IMR-90 (cell line): ENCODE data around the gene BAIAP2. TPM values are rescaled to one million over a fixed set of nuclear protein-coding genes. Genes with fewer than 3 reads are reported as not detected.

Experiments used
- ATAC-seq: fragments of 200-7000 bp; cut with Tn5 transposase; 2 replicates; pipeline ENCODE4 v1.9.1; 2020; ENCODE audit warnings: low read depth, mild to moderate bottlenecking, moderate library complexity
- BruUV-seq: library from RNA; stranded (reverse); fragments of 400-500 nt; replicated peaks from 2 replicates; lab custom pipeline; 2021; lab: Mats Ljungman, UMichigan
- CTCF ChIA-PET: fragments of 300-600 bp; formaldehyde crosslinking; extraction: SDS; loops from one replicate; lab custom pipeline; 2021; ENCODE audit warnings: antibody characterized with exemption; lab: Yijun Ruan, JAX
- POLR2A ChIA-PET: fragments of 300-600 bp; sonication (Branson Sonifier 250); formaldehyde crosslinking; loops from one replicate; lab custom pipeline; 2022; ENCODE audit warnings: antibody characterized with exemption; ENCODE audit not compliant: unreplicated experiment; lab: Charles Lee
- DNase-seq: peaks from one replicate; pipeline ENCODE4 v3.0.0; 2013
- H2AFZ ChIP-seq: replicated peaks from 2 replicates; pipeline ENCODE3; 2013; ENCODE audit warnings: low read length, mild to moderate bottlenecking; ENCODE audit not compliant: poor library complexity
- H2AK5ac ChIP-seq: 2 replicates; pipeline ENCODE4 v1.6.1; 2013; ENCODE audit warnings: low read depth, low read length, inconsistent platforms
- H2AK9ac ChIP-seq: replicated peaks from 2 replicates; pipeline ENCODE3; 2013; ENCODE audit warnings: mild to moderate bottlenecking, low read depth, low read length, moderate library complexity; ENCODE audit not compliant: poor library complexity
- H2BK120ac ChIP-seq: 2 replicates; pipeline ENCODE4 v1.6.1; 2013; ENCODE audit warnings: low read depth, low read length, inconsistent platforms
- H2BK15ac ChIP-seq: 3 replicates; pipeline ENCODE4 v1.6.1; 2013; ENCODE audit warnings: low read depth, low read length, inconsistent platforms
- H2BK20ac ChIP-seq: 2 replicates; pipeline ENCODE4 v1.6.1; 2013; ENCODE audit warnings: low read depth, mild to moderate bottlenecking, inconsistent platforms, low read length, moderate library complexity
- H2BK5ac ChIP-seq: 2 replicates; pipeline ENCODE4 v1.6.1; 2013; ENCODE audit warnings: mild to moderate bottlenecking, low read depth, low read length, inconsistent platforms; ENCODE audit not compliant: poor library complexity, severe bottlenecking
- H3K14ac ChIP-seq: replicated peaks from 2 replicates; pipeline ENCODE4 v1.6.1; 2013; ENCODE audit warnings: low read depth, low read length, inconsistent platforms
- H3K18ac ChIP-seq: 2 replicates; pipeline ENCODE4 v1.6.1; 2013; ENCODE audit warnings: low read depth, low read length, control low read depth
- H3K23ac ChIP-seq: 2 replicates; pipeline ENCODE4 v1.6.1; 2013; ENCODE audit warnings: low read depth, low read length, inconsistent platforms
- H3K27ac ChIP-seq: 2 replicates; pipeline ENCODE4 v1.5.1; 2013; ENCODE audit warnings: mild to moderate bottlenecking, control low read depth, low read length; ENCODE audit not compliant: insufficient read depth
- H3K27me3 ChIP-seq: 2 replicates; pipeline ENCODE4 v1.6.1; 2013; ENCODE audit warnings: low read length; ENCODE audit not compliant: control insufficient read depth, insufficient read depth
- H3K36me3 ChIP-seq: 2 replicates; pipeline ENCODE4 v1.6.1; 2013; ENCODE audit warnings: low read length, mixed read lengths; ENCODE audit not compliant: control insufficient read depth, insufficient read depth
- H3K4ac ChIP-seq: 2 replicates; pipeline ENCODE4 v1.6.1; 2013; ENCODE audit warnings: low read depth, low read length, inconsistent platforms
- H3K4me1 ChIP-seq: 2 replicates; pipeline ENCODE4 v1.6.1; 2013; ENCODE audit warnings: low read length, mixed read lengths; ENCODE audit not compliant: control insufficient read depth, insufficient read depth
- H3K4me2 ChIP-seq: 2 replicates; pipeline ENCODE4 v1.6.1; 2013; ENCODE audit warnings: low read depth, mild to moderate bottlenecking, control low read depth, low read length, moderate library complexity
- H3K4me3 ChIP-seq: 2 replicates; pipeline ENCODE4 v1.5.1; 2013; ENCODE audit warnings: low read depth, mild to moderate bottlenecking, control low read depth, low read length, moderate library complexity; ENCODE audit not compliant: insufficient read depth
- H3K56ac ChIP-seq: 2 replicates; pipeline ENCODE4 v1.6.1; 2013; ENCODE audit warnings: low read length, inconsistent platforms; ENCODE audit not compliant: insufficient read depth; ENCODE audit errors: extremely low read depth
- H3K79me1 ChIP-seq, 2 experiments: 2 replicates each; pipeline ENCODE4 v1.6.1; 2013; ENCODE audit warnings: low read length in 2 of 2, inconsistent platforms in 1 of 2, low read depth in 1 of 2
- H3K9ac ChIP-seq: 2 replicates; pipeline ENCODE4 v1.6.1; 2013; ENCODE audit warnings: low read depth, low read length, control low read depth
- H3K9me1 ChIP-seq: 2 replicates; pipeline ENCODE4 v1.6.1; 2013; ENCODE audit warnings: low read length, inconsistent platforms; ENCODE audit not compliant: insufficient read depth
- H3K9me3 ChIP-seq: 2 replicates; pipeline ENCODE4 v1.6.1; 2013; ENCODE audit warnings: low read length; ENCODE audit not compliant: control insufficient read depth, insufficient read depth
- H4K20me1 ChIP-seq: 2 replicates; pipeline ENCODE4 v1.6.1; 2013; ENCODE audit warnings: low read length, inconsistent platforms; ENCODE audit not compliant: insufficient read depth
- H4K5ac ChIP-seq: 2 replicates; pipeline ENCODE4 v1.6.1; 2013; ENCODE audit warnings: mild to moderate bottlenecking, low read depth, low read length, control low read depth
- H4K8ac ChIP-seq, 2 experiments: 2 replicates each; pipeline ENCODE4 v1.6.1; 2013; ENCODE audit warnings: low read depth in 2 of 2, low read length in 2 of 2, control low read depth in 1 of 2, inconsistent platforms in 1 of 2
- H4K91ac ChIP-seq: 2 replicates; pipeline ENCODE4 v1.6.1; 2013; ENCODE audit warnings: low read depth, low read length, inconsistent platforms; ENCODE audit not compliant: insufficient read depth
- CEBPB ChIP-seq: IDR thresholded peaks from 2 replicates; pipeline ENCODE4 v1.6.1; 2012; ENCODE audit warnings: low read depth, low read length, improper control_type of control experiment
- MAFK ChIP-seq: IDR thresholded peaks from 2 replicates; pipeline ENCODE4 v1.6.1; 2012; ENCODE audit warnings: low read depth, low read length, improper control_type of control experiment
- MAZ ChIP-seq: IDR thresholded peaks from 2 replicates; pipeline ENCODE4 v1.6.1; 2012; ENCODE audit warnings: low read depth, mild to moderate bottlenecking, low read length, improper control_type of control experiment, moderate library complexity, borderline replicate concordance
- NFE2L2 ChIP-seq: fragments of 150-350 bp; IDR thresholded peaks from 2 replicates; pipeline ENCODE4 v1.6.1; 2016; ENCODE audit warnings: low read depth, mild to moderate bottlenecking, low read length
- POLR2A ChIP-seq: IDR thresholded peaks from 2 replicates; pipeline ENCODE4 v1.6.1; 2012; ENCODE audit warnings: mild to moderate bottlenecking, low read depth, low read length
- RAD21 ChIP-seq: IDR thresholded peaks from 2 replicates; pipeline ENCODE4 v1.6.1; 2012; ENCODE audit warnings: low read length, improper control_type of control experiment
- RCOR1 ChIP-seq: IDR thresholded peaks from 2 replicates; pipeline ENCODE4 v1.6.1; 2012; ENCODE audit warnings: mild to moderate bottlenecking, low read length, improper control_type of control experiment; ENCODE audit not compliant: insufficient replicate concordance
- SMC3 ChIP-seq: fragments of 150-350 bp; IDR thresholded peaks from 2 replicates; pipeline ENCODE4 v1.6.1; 2016; ENCODE audit warnings: low read depth, mild to moderate bottlenecking, antibody characterized with exemption, low read length, moderate library complexity
- WGBS, 2 experiments: methylation state at CpG; one replicate each; pipeline versions ENCODE4 v1.1.5 to v1.1.7; 2013; ENCODE audit warnings: missing lambda C conversion rate in 2 of 2; ENCODE audit not compliant: insufficient read length in 1 of 2; ENCODE audit errors: extremely low coverage in 2 of 2; 5-methylcytosine and 5-hydroxymethylcytosine counted together
- dilution Hi-C: fragments of 300-500 bp; cut with HindIII; formaldehyde crosslinking; loops from one replicate; pipeline ENCODE4 v1.14.3; 2018; ENCODE audit warnings: low sequenced_read_pairs; ENCODE audit not compliant: unreplicated experiment
- in situ Hi-C: fragments of 300-500 bp; cut with MboI; formaldehyde crosslinking; loops from 3 replicates; pipeline ENCODE4 v1.14.3; 2019; ENCODE audit warnings: low sequenced_read_pairs, inconsistent platforms, mixed read lengths
- intact Hi-C: fragments of 100-400 bp; cut with micrococcal nuclease; formaldehyde crosslinking; loops from 2 replicates; pipeline ENCODE4 v1.10.0; 2022
- polyA plus RNA-seq, 3 experiments: library from polyadenylated mRNA; depleted of rRNA; stranded (reverse); fragments of >200 nt; gene quantifications; 2 replicates each; pipeline ENCODE4 v1.2.3, GENCODE V29; 2012; ENCODE audit warnings: low replicate concordance in 1 of 3
- total RNA-seq: library from RNA; depleted of rRNA; stranded (reverse); fragments of >200 nt; gene quantifications from 2 replicates; pipeline ENCODE4 v1.2.3, GENCODE V29; 2012
- TF ChIP-seq, protein P1 (sequence below): fragments of 150-350 bp; IDR thresholded peaks from 2 replicates; pipeline ENCODE4 v1.6.1; 2017; ENCODE audit warnings: mild to moderate bottlenecking, antibody characterized with exemption, low read length, low read depth

Gene BAIAP2
- total and polyA plus RNA-seq, 2 of the 4 experiments (the other 2 are of a cell fraction) = 18.3 to 32.6 TPM

DNA sequence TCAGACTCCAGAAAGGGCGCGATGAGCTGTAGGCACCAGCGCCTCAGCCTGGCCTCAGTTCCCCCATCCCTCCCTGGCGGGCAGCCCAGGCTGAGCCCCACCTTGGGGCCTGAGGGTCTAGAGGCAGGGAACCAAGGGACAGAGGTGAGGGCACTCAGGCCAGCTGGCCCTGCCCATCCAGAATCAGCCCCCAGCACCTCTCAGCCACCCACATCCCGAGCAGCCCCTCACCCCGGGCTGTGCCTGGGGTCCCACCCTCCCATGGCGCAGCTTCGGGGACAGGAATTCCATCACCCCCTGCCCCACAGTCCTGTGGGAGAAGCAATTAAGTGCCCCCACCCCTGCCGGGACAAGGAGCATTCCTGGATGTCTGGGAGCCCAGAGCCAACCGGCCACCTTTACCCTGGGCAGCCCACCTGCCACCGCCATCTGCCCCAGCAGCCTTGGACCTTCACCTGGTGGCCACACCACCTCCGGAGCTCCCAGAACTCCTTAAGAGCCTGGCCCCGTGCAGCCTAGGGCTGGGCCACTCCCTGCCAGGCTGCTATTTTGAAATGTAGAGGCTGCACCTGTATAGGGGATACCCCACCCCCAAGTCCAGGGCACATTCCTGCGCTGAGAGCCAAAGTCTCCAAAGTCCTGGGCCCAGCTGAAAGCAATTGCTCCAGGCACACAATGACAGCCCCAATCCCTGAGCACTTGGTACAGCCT lies 96.7 kb downstream of the BAIAP2 start:
- Histone ChIP-seq H3K4ac (no peak overlapping the region), H2BK120ac (no peak overlapping the region), H2AK5ac (no peak overlapping the region), H3K18ac (no peak overlapping the region), H4K5ac (no peak overlapping the region), H4K20me1 (no peaks in the 10 kb centered on the region), H3K36me3 (no peaks in the 10 kb centered on the region), H3K14ac (no peak overlapping the region), H4K91ac (no peak overlapping the region), H2BK5ac (no peak overlapping the region), H2AFZ (peak overlapping the region; percentile 11), H2BK20ac (no peak overlapping the region), H4K8ac (no peak overlapping the region), H3K56ac (no peak overlapping the region), H3K4me1 (no peaks in the 10 kb centered on the region), H3K9me3 (no peaks in the 10 kb centered on the region), H3K9me1 (no peaks in the 10 kb centered on the region), H3K27ac (no peak overlapping the region), H3K23ac (no peak overlapping the region), H3K79me1 (no peaks in the 10 kb centered on the region), H3K27me3 (peaks cover 25% of the 10 kb centered on the region; the same call in 1 of the 2 replicates), H3K4me2 (no peak overlapping the region), H2BK15ac (no peak overlapping the region), H3K4me3 (no peak overlapping the region), H2AK9ac (no peak overlapping the region), H3K9ac (no peak overlapping the region)
- TF ChIP-seq RAD21 = no peak
- TF ChIP-seq NFE2L2 = no peak
- no peak for TF ChIP-seq POLR2A
- TF ChIP-seq CEBPB = no peak
- TF ChIP-seq SMC3 = no peak
- no peak for TF ChIP-seq MAZ
- no peak for TF ChIP-seq MAFK
- no peak for TF ChIP-seq RCOR1
- TF ChIP-seq, protein P1, sequence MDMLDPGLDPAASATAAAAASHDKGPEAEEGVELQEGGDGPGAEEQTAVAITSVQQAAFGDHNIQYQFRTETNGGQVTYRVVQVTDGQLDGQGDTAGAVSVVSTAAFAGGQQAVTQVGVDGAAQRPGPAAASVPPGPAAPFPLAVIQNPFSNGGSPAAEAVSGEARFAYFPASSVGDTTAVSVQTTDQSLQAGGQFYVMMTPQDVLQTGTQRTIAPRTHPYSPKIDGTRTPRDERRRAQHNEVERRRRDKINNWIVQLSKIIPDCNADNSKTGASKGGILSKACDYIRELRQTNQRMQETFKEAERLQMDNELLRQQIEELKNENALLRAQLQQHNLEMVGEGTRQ = no peak
- intact Hi-C loops = no loop called here
- dilution Hi-C loops = no loop called here
- no peak for DNase-seq
- CTCF ChIA-PET = no interaction called here
- no TSS peak for BruUV-seq
- POLR2A ChIA-PET = no interaction called here
- 85% methylated on average over 6 of the region's 14 CpGs; no CpG with 5 or more reads in 1 of the 2 experiments for WGBS, 2 experiments
- in situ Hi-C loops = no loop called here
- no peak for ATAC-seq
